Activated naive CD8-positive, alpha-beta T cell treated with anti-CD3 and anti-CD28 coated beads, Interleukin-2, amount 10 ng/mL, durations not matched to agents 7 days and 5 days (primary cell): ENCODE results near the gene DENND2A. TPM values are rescaled to one million over a fixed set of nuclear protein-coding genes. Genes with fewer than 3 reads are reported as not detected.
"Not testable (repeated sequence)": the region's sequence is repeated elsewhere in the genome, so short reads cannot be mapped to it uniquely, and the experiment has no call there.

Experiments used
- ATAC-seq: fragments of 150-1000 bp; cut with Tn5 transposase; one replicate; pipeline ENCODE4 v1.10.0; 2021; ENCODE audit warnings: low read depth, moderate library complexity
- POLR2A ChIA-PET: fragments of 350-600 bp; sonication (Branson Sonifier 250); formaldehyde crosslinking; loops from one replicate; lab custom pipeline; 2021; ENCODE audit warnings: antibody characterized with exemption; lab: Charles Lee
- DNase-seq: peaks from one replicate; pipeline ENCODE4 v3.0.0; 2021
- H3K27ac Mint-ChIP-seq: one replicate; pipeline ENCODE4 v1.8.0; 2022; ENCODE audit warnings: mild to moderate bottlenecking, mixed read lengths
- H3K27me3 Mint-ChIP-seq: one replicate; pipeline ENCODE4 v1.8.0; 2022; ENCODE audit warnings: mild to moderate bottlenecking, moderate library complexity, mixed read lengths
- H3K36me3 Mint-ChIP-seq: one replicate; pipeline ENCODE4 v1.8.0; 2021; ENCODE audit warnings: mild to moderate bottlenecking, mixed read lengths
- H3K4me1 Mint-ChIP-seq: one replicate; pipeline ENCODE4 v1.8.0; 2021; ENCODE audit warnings: mixed read lengths
- H3K4me3 Mint-ChIP-seq: one replicate; pipeline ENCODE4 v1.8.0; 2022; ENCODE audit warnings: mild to moderate bottlenecking, moderate library complexity, mixed read lengths
- H3K9me3 Mint-ChIP-seq: one replicate; pipeline ENCODE4 v1.8.0; 2021; ENCODE audit warnings: mixed read lengths
- total RNA-seq, 2 experiments: library from RNA; stranded (reverse); gene quantifications; one replicate each; pipeline ENCODE4 v1.2.3, GENCODE V29; 2021

Gene DENND2A
- total RNA-seq, 2 experiments from 2014 or later: not detected

DNA sequence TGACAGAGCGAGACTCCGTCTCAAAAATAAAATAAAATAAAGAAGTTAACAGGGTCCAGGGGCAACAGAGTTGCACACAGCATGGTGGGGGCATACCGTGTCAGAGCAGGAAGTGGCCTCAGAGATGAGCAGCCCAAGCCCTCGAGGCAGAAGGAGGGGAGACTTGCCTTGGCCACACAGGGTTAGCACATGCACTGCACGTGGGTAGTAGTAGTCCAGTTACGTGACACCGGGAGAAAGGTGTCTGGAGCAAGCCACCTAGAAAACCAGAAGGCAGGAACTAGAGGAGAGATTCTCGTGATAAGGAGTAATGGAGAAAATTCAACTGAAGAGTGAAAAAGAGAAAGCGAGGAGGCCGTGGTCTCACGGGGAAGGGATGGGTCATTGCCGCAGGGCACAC is 9.8 kb upstream of the DENND2A start:
- DNase-seq (no peak), ATAC-seq (no peak)
- Mint-ChIP-seq H3K36me3 (no peaks in the 10 kb centered on the region), H3K9me3 (no peaks in the 10 kb centered on the region), H3K4me1 (peaks cover 8% of the 10 kb centered on the region), H3K4me3 (no peak overlapping the region), H3K27ac (no peak overlapping the region), H3K27me3 (peaks cover 2% of the 10 kb centered on the region)
- POLR2A ChIA-PET: no interaction called here

DNA sequence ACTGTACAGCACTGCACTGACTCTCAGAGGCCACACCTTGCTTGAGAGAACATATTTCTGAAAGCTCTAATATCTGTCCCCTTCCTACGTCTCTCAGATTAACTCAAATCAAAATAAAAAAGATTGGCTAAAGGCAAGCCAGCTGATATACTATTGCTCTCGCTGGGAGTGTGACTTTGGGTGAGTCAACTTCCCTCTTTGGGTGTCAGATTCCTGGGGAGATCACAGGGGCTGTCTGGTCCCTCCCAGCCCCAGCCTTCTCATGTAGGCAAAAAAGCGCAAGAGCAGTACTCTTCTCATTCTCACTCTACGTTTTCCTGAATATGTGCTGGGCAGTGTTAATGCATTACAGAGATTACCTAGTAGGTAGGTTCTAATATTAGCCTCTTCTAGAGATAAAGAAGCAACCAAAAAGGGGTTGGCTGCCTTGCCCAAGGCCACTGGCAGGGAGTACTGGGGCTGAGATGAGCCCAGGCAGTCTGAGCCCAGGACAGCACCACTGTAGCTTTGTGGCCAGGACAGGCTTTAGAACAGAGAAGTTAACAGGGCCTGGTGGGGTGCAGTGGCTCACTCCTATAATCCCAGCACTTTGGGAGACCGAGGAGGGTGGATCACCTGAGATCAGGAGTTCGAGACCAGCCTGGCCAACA is 9.1 kb upstream of the DENND2A start:
- H3K4me3 Mint-ChIP-seq: no peak overlapping the region
- H3K27ac Mint-ChIP-seq: no peak overlapping the region
- POLR2A ChIA-PET: no interaction called here

DNA sequence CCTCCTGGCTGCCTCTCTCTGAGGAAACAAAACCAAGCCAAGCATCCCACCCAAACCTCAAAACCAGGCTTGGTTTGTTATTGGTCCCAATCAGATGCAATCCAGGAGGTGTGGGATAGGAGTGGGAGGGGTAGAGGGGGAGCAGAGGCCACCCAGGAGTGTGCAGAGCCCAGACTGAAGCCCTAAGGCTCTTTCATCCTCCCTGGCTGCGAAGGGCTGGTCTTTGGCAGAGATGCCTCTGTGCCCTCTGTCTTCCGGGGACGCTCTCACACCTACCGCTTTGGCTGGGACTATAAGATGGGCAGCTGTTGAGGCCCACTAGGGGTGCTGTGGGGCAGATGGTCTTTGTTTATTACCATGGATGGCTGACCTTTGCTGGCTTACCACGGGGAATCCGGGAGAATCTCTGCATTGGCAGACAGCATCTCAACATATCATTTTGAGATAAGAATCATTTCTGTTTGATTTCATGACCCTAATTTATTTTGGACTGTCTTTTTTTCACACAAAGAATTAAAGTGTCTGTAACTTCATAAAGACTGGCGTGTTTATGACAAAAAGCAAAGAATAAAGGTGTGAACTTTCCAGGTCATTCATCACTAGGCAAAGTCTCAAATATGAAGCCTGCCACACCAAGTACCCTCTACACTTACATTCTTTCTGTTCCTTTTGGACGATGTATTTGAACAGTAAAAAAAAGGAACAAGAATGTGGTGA is 6.5 kb upstream of the DENND2A start:
- peaks cover 5% of the 10 kb centered on the region for H3K4me1 Mint-ChIP-seq
- peak; percentile 38 for DNase-seq
- H3K27ac Mint-ChIP-seq: no peak overlapping the region
- POLR2A ChIA-PET: no interaction called here
- H3K9me3 Mint-ChIP-seq: no peaks in the 10 kb centered on the region
- peaks cover 21% of the 10 kb centered on the region for H3K27me3 Mint-ChIP-seq
- H3K4me3 Mint-ChIP-seq: no peak overlapping the region
- ATAC-seq: peak; percentile 94
- no peaks in the 10 kb centered on the region for H3K36me3 Mint-ChIP-seq

More for the DNA sequence above, 9.1 kb upstream of the DENND2A start:
- Mint-ChIP-seq H3K4me1 (peaks cover 8% of the 10 kb centered on the region), H3K36me3 (no peaks in the 10 kb centered on the region), H3K27me3 (peaks cover 2% of the 10 kb centered on the region), H3K9me3 (no peaks in the 10 kb centered on the region)
- DNase-seq (no peak), ATAC-seq (no peak)

DNA sequence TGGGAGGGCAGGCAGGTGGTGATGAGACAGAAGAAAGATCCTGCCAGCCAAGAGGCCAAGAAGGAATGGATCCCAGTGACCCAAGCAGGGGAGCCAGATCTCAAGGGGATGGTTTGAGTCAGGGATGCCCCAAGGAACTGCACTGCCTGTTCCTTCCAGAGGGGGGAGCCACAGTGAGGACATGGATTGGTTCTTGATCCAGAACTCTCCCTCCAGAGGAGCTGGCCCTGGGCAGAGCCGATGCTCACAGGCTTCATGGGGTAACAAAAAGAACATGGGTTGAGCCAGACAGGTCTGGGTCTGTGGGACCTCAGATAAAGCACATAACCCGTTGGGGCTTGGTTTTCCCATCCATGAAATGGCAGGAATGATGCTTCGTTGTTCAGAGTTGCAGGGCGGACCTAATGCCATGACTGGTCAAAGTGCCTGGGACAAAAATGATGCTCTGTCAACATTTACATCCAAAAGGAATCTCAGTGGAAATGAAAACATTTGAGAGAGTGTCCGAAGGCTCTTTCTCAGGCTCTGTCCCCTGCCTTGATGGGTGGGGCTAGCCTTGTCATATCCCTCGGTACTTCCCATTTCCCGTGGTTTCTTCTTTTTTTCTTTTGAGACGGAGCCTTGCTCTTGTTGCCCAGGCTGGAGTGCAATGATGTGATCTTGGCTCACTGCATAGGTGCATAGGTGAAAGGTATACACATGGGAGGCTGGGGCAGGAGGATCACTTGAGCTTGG is 4.7 kb upstream of the DENND2A start:
- Mint-ChIP-seq H3K4me1 (peaks cover 10% of the 10 kb centered on the region), H3K27me3 (peaks cover 32% of the 10 kb centered on the region), H3K9me3 (no peaks in the 10 kb centered on the region), H3K27ac (no peak overlapping the region), H3K4me3 (no peak overlapping the region), H3K36me3 (no peaks in the 10 kb centered on the region)
- DNase-seq (no peak), ATAC-seq (no peak)
- POLR2A ChIA-PET: interaction anchor here (0.8 kb wide), 1 partner anchor 10 kb away, joined by 3 read pairs; no protein-coding TSS in a partner anchor

DNA sequence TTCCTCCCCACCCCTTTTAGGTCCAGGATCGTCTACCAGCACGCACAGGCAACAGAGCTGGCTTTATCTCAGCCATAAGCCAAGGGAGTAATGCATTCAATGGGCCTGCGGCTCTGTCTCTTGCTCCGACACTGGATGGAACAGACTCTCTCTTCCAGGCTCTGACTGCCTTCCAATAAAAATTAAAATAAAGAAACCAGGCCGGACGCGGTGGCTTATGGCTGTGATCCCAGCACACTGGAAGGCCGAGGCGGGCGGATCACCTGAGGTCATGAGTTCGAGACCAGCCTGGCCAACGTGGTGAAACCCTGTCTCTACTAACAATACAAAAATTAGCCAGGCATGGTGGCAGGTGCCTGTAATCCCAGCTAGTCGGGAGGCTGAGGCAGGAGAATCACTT is 4.1 kb upstream of the DENND2A start:
- H3K4me3 Mint-ChIP-seq, H3K27ac Mint-ChIP-seq: not testable (repeated sequence)
- H3K27me3 Mint-ChIP-seq: peaks cover 38% of the 10 kb centered on the region

DNA sequence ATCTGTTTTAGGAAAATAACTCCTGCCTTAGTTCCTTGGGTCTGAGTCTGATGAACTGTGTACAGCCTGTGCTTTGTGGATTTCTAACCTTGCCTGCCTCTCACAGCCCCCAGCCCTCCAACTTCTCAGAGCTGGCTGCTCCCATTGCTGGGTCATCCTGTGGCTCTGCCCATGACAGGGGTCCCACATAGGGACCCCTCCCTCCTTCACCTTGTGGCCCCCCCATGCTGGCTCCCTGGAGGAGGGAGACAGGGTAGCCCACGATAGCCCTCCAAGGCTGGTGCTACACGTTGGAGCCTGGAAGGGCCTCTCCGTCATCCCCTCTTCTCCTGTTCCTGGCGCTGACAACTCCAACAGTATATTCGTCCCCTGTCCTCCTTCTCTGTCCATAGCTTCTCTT is 2.8 kb upstream of the DENND2A start:
- H3K36me3 Mint-ChIP-seq: no peaks in the 10 kb centered on the region
- H3K27me3 Mint-ChIP-seq: peaks cover 51% of the 10 kb centered on the region
- ATAC-seq (no peak), DNase-seq (no peak)
- no peak overlapping the region for H3K4me3 Mint-ChIP-seq
- H3K9me3 Mint-ChIP-seq: no peaks in the 10 kb centered on the region
- peaks cover 19% of the 10 kb centered on the region for H3K4me1 Mint-ChIP-seq
- POLR2A ChIA-PET: interaction anchor here (0.5 to 0.9 kb wide), 2 partner anchors 13 to 120 kb away, joined by 3 read pairs; no protein-coding TSS in a partner anchor
- no peak overlapping the region for H3K27ac Mint-ChIP-seq

More for the DNA sequence above, 4.1 kb upstream of the DENND2A start:
- POLR2A ChIA-PET: interaction anchor here (0.8 kb wide), 1 partner anchor 10 kb away, joined by 3 read pairs; no protein-coding TSS in a partner anchor
- not testable (repeated sequence) for DNase-seq, H3K9me3 Mint-ChIP-seq, ATAC-seq, H3K36me3 Mint-ChIP-seq
- H3K4me1 Mint-ChIP-seq: peaks cover 13% of the 10 kb centered on the region

DNA sequence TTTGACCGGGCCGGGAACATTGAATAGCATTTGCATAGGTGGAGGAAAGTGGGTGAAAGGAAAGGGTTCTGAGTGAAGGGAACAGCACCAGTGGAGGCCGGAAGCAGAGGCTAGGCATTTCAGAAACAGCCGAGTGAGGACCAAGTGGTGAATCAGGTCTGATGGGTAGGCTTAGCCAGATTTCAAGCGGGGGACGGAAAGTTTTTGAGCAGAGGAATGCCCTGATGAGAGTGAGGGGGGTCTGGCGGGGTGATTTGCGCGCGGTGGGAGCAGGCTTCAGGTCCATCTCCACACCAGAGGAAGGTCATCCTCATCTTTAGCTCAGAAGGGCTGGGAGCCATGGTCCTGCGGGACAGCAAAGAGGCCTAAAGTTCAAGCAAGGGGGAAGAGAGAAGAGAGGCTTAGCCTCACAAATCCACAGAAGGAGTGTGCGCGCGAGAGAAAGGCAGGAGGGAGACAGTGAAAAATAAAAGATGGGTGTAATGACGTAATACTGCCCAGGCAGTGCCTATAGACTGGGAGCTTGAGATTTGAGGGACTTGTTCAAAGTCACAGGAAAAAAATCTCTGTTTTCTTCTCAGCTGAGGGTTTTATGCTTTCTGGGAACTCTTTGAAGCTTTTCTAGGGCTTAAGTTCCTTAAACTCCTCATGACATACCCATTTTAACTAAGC is 1.0 kb upstream of the DENND2A start:
- H3K27ac Mint-ChIP-seq: no peak overlapping the region
- POLR2A ChIA-PET: interaction anchor here (0.8 kb wide), 1 partner anchor 255 kb away, joined by 5 read pairs; no protein-coding TSS in a partner anchor
- H3K4me1 Mint-ChIP-seq: peaks cover 14% of the 10 kb centered on the region
- H3K9me3 Mint-ChIP-seq: no peaks in the 10 kb centered on the region
- ATAC-seq (no peak), DNase-seq (no peak)
- no peak overlapping the region for H3K4me3 Mint-ChIP-seq
- peaks cover 63% of the 10 kb centered on the region for H3K27me3 Mint-ChIP-seq
- no peaks in the 10 kb centered on the region for H3K36me3 Mint-ChIP-seq

DNA sequence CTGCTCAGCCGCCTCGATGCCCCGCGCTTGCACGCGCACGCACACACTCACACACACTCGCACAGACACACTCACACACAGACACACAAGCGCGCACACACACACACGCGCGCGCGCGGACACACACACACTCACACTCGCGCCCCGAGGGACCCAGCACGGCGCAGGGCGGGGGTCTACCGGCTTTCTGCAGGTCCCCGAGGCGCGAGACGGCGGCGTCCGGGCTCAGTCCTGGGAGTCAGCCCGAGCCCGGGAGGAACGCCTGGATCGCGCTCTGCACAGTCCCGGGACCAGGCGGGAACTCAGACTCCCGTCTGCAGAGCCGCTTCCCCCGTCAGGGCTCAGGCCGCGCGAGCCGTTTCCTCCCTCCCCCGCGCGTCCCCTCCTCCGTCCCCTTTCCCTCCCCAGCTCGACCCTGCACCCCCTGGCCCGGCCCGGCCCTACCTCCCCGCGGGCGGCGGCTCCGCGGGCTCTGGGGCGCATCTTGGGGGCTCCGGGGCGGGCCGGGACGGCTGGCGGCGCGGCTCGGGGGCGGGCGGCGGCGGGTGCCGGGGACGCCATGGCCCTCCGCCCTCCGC is 464 bp downstream of the DENND2A start:
- Mint-ChIP-seq H3K36me3 (no peaks in the 10 kb centered on the region), H3K4me3 (peak overlapping the region; percentile 79), H3K27me3 (peaks cover 63% of the 10 kb centered on the region), H3K9me3 (no peaks in the 10 kb centered on the region), H3K4me1 (peaks cover 14% of the 10 kb centered on the region), H3K27ac (no peak overlapping the region)
- POLR2A ChIA-PET: no interaction called here
- peak; percentile 44 for ATAC-seq
- peak; percentile 43 for DNase-seq

DNA sequence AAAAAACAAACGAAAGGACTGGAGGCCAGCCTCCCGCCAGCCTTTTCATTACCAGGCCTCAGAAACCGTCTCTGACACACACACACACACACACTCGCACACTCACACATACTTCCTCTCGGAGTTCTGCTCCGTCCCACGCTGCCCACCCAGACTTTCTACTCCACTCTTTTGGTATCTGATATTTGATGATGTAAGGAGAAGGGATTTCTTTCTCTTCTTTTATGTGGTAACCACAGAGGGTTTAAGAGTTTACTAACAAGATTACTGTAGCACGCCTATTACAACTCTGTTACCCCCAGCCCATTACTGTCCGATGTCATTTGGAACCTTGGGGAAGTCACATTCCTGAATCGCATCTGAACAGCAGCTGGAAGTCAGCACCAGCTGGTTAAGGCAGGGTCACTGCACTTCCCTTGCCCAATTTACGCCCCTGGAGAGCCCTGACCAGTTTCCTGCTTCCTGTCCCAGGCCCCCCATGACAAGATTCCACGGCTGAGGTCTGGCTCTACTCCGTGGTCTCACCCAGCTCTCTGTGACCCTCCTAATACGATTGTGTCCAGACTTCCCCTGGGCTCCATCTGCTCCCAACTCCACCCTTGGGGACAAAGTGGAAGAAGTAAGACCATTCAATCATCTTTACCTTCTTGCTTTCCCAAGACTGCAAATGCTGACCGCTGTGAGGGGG is 1.1 kb downstream of the DENND2A start:
- DNase-seq: no peak
- H3K4me3 Mint-ChIP-seq: peak overlapping the region; percentile 79
- POLR2A ChIA-PET: no interaction called here
- ATAC-seq: no peak
- no peaks in the 10 kb centered on the region for H3K36me3 Mint-ChIP-seq
- peaks cover 63% of the 10 kb centered on the region for H3K27me3 Mint-ChIP-seq
- no peaks in the 10 kb centered on the region for H3K9me3 Mint-ChIP-seq
- no peak overlapping the region for H3K27ac Mint-ChIP-seq
- H3K4me1 Mint-ChIP-seq: peaks cover 14% of the 10 kb centered on the region

DNA sequence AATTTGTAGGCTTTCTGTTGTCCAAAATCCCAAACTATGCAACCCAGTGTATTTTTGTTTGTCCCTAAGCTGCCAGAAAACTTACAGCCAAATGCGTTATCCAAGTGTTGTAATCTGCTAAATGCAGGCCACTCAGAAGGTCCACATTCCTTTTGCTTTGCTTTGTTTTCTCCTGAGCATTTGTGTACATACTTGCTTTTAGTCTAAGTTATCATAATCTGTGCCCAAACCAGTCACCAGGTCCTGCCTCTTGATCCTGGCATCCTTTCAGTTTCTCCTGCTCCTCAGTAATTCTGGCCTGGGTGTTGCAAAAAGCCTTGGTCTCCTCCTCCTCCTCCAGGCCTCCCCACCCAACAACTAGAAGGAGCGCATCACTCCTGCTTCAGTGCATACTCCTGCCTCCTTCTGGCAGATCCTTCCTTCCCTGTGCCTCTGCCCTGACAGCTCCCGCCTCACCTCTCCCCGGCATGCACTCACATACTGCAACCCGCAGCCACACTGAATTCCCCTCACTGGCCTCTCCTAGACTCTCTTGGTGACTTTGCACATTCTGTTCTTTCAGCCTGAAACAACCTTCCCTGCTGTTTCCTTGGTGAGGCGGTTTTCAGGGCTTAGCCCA is 2.3 kb downstream of the DENND2A start:
- peaks cover 14% of the 10 kb centered on the region for H3K4me1 Mint-ChIP-seq
- ATAC-seq (no peak), DNase-seq (no peak)
- H3K4me3 Mint-ChIP-seq: no peak overlapping the region
- H3K9me3 Mint-ChIP-seq: no peaks in the 10 kb centered on the region
- no peak overlapping the region for H3K27ac Mint-ChIP-seq
- peaks cover 55% of the 10 kb centered on the region for H3K27me3 Mint-ChIP-seq
- H3K36me3 Mint-ChIP-seq: no peaks in the 10 kb centered on the region
- POLR2A ChIA-PET: interaction anchor here (0.6 kb wide), 1 partner anchor 58 kb away, joined by 4 read pairs; no protein-coding TSS in a partner anchor

DNA sequence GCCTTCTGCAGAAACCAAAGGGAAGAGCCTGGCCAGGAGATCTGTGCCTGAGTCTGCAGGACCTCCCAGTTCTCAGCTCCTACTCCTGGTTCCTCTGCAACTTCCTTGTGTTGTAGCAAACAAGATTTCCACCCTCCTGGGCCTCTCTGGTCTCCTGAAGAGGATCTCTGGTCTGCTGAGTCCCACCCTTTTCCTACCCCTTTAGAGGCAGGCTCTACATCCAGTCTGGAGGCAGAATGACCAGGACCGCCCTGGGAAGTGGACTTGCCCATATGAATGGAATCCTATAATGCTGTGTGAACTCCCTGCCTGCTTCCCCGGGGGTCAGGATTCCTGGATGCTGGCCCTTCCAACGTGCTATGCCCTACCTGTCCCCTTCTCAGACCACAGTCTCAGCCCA is 3.2 kb downstream of the DENND2A start:
- ATAC-seq: no peak

DNA sequence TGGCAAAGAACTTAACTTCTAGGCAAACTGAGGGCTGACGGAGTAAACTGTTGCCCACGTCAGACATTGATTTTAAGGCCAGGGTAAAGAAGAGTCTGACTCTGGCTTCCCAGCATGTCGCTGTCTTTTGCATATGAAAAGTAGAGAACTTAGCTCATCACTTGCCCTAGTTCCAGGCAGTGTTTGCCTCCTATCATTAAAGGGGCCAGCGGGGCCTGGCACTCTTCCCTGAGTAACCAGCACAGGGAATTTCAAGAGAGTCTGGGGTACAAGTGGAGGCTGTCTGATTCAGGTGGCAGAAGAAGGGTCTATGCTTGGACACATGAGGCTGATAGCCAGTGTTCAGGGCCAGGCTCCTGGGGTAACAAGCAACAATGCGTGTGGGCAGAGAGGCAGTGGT is 4.8 kb downstream of the DENND2A start:
- H3K27me3 Mint-ChIP-seq: peaks cover 34% of the 10 kb centered on the region
- no peak for DNase-seq
- no peak for ATAC-seq
- peaks cover 9% of the 10 kb centered on the region for H3K4me1 Mint-ChIP-seq
- H3K4me3 Mint-ChIP-seq: no peak overlapping the region
- no peak overlapping the region for H3K27ac Mint-ChIP-seq
- H3K9me3 Mint-ChIP-seq: no peaks in the 10 kb centered on the region
- H3K36me3 Mint-ChIP-seq: no peaks in the 10 kb centered on the region
- POLR2A ChIA-PET: no interaction called here

More for the DNA sequence above, 3.2 kb downstream of the DENND2A start:
- H3K36me3 Mint-ChIP-seq: no peaks in the 10 kb centered on the region
- no peak overlapping the region for H3K4me3 Mint-ChIP-seq
- no peak overlapping the region for H3K27ac Mint-ChIP-seq
- H3K9me3 Mint-ChIP-seq: no peaks in the 10 kb centered on the region
- H3K4me1 Mint-ChIP-seq: peaks cover 14% of the 10 kb centered on the region
- H3K27me3 Mint-ChIP-seq: peaks cover 46% of the 10 kb centered on the region
- POLR2A ChIA-PET: interaction anchor here (0.5 kb wide), 1 partner anchor 317 kb away, joined by 4 read pairs; no protein-coding TSS in a partner anchor
- DNase-seq: no peak
